ENCODE data around the gene GPR61.
A peak's percentile ranks its signal among the peaks of the same experiment; 100 is the strongest.

GPR61 gene

DNA sequence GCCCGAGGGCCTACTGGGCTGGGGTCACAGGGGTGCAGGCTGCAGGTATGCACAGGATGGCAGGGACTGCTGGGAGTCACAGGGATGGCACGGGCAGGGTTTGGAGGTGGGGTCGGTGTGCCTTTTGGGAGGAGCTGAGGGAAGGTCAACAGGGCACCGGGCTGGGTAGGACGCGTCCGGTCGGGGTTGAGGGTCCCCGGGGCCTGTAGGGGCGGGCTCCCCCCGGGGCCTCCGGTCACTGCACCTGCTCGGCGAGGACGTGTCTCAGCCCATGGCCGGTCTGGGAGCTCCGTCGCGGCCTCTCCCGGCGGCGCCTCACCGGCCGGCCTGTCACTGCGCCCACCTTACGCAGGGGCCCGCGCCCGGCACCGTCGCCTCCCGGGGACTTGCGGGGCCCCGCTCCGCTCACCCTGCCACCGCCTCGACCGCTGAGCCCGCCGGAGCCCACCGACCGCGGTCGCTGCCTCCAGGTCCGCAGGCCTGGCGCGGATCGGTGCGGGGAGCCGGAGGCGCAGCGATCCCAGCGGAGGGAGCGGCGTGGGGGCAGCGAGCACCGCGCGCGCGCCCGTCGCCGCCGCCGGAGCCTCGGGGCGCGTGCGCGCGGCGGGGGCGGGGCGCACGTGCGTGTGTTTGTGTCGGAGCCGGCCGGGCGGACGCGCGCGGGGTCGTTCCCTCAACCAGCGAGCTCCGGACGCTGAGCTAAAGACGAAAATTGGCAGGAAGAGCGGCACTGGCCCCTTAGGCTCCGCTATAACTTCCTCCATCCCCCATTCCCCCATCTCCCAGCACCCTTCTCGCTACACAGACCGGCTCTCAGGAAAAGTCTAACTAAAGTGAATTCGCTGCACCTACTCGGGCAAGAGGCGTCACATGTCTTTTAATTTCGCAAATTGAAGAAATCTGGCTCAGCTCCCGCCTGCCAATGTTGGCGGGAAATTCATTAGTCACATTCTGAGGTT lies 30.2 kb upstream of the GPR61 start, which contains the start of gene AMIGO1:
Gene AMIGO1, minus strand, starts transcription at position 552 of the 959 bp plus-strand sequence. CDS start 815 bp downstream, outside the sequence.
- DNase-seq, result peak; percentile 60

DNA sequence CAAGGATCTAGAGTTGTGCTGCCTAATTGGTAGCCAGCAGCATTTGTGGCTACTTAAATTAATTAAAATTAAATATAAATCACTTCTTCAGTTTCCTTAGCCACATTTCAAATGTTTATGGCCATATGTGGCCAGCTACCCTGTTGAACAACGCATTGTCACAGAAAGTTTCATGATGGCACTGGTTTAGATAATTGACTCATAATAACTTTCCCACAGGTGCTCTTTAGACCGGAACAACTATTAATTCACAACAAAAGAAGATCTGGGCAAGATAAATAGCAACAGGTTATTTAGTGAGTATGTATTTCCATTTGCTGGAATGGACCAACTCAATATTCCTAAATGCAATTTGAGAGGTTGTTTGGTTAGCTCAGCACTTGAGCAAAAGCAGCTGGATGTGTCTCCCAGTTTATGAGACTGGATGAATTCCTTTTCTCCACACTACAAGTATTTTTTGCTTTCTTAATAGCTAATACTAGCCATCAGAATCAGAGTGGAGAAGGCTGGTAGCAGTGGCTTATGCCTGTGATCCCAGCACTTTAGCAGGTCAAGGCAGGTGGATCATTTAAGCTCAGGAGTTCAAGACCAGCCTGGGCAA lies 26.5 kb upstream of the GPR61 start:
- no peak for DNase-seq

DNA sequence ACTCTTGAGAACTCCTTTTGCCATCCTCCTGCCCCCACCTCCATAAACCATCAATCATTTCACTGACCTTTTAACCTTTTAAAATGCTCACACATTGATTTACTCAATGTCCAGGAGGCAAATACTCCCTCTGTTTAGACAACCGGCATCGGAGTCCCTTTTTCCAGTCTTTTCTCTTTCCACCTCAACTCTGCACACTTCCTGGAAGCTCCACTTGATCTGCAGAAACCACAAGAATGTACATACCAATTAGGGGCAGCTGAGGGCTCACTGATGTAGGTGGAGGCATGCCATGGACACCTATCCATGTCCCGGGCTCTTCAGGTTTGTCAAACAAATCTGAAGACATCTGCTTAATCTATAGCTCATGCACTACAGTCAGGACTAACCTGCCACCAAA lies 24.8 kb upstream of the GPR61 start:
- no peak for DNase-seq

DNA sequence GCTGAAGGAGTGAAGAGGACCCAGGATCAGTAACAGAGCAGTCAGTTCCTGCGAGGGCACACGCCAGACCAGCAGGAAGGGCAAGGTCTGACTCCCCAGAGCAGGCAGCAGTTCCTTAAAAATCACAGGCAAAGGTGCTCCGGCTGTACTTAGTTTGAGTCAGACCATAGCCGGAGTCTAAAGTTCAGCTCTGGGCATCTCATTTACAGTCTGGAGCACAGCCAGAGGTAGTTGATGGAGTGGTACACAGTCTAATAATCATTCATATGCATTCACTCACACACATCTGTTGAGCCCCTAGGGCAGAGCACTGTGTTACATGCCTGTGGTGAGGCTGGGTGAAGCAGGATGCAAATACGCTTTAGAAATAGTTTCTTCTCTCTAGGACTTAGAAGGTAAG lies 22.8 kb upstream of the GPR61 start:
- DNase-seq, result no peak

DNA sequence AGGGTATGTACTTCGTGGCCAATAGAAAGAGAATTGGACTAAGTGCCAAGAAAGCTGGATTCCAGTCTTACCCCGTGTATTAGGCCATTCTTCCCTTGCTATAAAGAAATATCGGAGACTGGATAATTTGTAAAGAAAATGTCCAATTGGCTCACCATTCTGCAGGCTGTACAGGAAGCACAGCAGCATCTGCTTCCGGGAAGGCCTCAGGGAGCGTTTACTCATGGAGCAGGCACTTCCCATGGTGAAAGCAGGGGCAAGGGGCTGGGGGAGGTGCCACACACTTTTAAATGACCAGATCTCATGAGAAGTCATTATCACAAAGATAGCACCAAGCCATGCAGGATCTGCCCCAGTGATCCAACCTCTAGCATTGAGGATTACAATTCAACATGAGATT lies 22.3 kb upstream of the GPR61 start:
- DNase-seq, result no peak

DNA sequence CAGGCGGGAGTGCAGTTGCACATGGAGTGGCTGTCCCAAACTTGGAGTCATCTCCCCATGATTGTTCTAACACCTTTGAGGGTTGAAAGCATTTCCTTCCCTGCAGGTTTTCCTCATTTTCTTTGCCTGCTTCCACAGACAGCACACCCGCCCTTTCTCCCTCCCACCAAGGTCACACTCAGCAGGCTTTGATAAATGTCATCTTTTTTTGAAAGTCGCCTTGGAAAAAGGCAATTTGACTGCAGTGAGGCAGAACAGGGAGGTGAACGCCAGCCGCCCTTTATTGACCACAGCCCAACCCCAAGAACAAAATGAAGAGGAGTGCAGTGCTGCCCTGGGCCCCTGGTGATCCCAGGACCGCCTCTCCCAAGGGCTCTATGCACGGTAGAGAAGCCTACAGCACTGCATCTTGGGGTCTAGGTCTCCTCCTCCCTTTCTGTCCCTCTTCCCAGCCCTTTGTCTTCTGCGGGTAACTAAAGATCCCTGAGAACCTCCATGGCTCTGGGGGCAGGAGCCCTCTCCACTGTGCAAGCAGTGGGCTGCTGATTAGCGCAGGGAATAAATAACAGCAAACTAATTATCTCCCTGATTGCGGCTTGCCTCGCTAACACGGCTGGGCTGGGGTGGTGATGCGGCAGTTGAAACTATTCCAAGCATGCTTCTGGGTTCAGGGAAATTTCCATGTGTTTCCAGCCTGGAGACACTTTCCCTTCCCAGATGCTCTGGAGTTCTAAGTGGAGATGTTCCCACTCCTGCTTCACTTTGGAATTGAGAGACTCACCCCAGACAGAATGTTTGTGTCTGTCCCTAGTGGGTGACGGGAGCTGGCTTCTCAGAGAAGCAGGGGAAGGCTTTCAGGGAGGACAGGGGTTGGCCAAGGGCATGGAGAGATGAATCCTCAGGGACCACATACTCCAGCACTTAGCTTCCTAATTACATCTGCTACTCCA lies 18.4 kb upstream of the GPR61 start:
- DNase-seq, result no peak

DNA sequence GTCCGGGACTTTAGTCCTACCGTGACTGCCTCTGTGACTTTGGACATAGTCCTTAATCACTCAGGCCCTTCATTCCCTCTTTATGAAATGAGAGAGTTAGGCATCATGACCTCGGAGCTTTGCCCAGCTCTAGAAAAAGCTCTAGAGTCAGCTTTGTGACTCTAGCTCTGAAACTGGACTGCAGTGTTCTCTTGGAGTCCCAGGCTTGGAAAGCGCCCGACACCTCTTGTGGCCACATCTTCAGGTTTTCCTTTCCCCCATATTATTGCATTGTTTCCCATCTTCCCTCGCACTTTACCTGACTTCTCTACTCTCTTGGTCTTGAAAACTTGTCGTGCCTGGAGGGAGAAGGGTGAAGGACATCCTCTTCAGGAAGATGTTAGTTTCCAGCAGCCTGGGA lies 17.6 kb upstream of the GPR61 start:
- no peak for DNase-seq

DNA sequence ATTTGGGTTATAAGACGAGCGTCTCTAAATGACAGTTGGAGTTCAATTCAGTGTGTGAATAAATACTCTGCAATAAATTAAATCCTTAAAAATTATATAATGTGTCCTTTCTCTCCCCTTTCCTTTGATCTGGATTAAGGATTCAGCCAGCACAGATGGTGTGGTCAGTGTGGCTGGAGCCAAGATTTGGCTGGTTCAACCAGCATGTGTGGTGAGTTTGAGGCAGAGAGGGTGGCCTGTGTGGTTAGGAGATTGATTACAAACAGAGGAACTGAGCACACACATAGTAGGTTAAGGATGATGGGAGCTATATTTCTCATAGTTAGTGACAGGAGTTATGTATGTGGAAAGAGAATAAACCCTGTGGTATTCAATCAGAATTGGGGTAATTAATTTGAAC lies 16.0 kb upstream of the GPR61 start:
- no peak for DNase-seq

DNA sequence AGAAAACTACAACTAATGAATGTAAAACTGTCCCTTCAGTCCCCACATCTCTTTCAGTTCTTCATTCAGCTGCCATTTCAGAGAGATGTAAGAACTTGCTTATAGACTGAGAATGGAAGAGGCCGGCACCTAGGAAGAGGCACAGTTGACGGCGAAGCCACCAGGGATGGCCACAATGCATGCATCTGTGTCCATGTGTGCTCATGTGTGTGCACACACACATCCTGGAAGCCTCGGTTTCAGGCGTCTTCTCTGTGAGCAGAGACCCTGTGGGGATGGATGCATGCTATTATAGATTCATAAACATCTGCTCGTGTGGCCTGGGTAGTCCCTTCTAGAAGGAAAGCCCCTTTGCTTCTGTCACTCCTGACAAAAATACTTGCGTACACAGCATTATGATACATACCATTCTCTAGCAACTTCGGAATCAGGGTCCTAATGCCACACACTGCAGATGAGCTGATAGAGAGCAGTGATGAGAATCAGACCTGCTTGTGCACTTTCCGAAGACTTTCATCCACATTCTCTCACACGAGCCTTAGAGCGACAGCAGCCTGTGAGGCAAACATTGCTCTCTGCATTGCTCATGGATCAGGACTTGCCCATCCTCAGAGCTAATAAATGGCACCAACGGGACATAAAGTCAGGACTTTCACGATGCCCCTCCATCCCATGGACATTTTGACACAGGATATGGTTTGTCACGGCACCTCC lies 12.4 kb upstream of the GPR61 start:
- DNase-seq, result no peak

DNA sequence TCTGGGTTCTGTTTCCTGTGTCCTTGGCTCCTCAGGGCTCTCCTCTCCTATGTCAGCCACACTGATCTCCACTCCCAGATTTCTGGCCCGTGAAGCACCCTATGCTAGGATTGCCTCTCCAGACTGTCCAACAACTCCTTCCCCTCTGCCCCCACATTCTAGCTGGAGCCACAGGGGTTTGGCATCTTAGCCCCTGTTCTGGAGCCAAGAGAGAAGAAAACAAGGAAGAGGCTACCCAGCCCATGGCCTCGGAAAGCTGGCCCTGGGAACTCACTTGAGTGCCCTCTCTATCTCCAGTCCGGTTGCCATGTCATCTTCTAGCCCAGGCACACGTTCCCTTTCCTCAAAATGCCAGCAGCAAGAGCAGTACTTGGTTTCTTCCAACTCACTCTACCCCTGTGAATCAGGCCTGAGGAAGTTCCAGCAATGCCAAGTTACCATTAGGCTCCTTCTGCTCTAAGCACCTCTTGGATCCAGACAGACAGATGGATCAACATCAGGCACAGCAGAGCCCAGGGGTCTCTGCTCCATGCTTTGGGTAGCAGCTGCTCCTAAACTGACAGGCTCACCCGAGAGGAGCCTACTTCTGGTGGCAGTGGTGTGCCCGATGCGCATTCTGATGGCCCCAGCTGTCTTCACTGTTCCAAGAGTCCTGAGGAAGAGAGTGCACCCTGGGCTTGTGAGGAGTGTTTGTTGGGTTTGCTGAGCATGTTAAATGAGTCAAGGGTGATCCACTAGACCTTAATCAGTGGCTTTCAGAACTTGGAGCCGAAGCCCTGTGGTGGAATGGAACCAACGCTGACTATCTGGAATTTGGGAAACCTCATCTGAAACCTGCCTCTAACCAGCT lies 11.6 kb upstream of the GPR61 start:
- no peak for DNase-seq

DNA sequence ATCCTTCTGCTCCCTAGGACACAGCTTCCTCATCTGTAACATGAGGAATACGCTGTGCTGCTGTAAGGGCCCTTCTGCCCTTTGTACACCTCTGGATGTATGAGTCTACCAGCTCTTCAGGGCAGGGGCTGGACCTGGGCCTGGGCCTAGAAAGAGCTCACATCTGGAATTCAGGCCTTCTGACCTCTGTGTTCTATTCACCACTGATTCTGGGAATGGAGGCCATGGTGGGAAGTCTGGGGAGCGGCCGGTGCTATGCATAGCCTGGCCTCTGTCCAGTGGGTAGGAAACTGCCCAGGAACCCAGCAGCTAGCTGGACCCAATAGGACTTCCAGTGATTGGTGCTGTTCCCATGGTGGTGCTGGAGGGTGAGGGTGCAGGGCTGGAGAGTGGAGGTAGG lies 11.0 kb upstream of the GPR61 start:
- DNase-seq, result no peak

DNA sequence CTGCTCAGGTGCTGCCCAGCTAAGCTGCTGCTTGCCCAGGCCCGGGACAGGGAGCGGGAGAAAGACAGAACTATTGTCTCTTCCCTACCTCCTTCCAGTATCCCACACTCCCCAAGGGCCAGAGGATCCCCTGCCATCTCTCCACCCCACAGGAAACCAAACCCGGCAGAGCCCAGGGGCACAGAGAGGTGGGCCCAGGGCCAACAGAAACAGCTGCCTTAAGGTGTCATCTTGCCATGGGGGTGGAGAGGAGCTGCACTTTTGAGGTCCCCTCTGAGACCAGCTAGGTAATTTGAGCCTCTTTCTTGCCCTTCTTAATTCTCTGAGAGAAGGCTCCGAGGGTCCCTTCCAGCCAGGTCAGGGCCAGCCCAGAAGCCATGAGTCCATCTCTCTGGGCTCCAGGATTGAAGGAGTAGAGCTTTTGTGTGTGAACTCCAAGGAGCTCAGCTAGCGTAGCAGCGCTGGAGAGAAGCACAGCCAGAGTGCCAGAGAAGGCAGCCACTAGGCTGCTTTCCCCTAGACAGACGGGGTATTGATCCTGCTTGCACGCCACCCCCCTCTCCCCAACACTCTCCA lies 9.7 kb upstream of the GPR61 start:
- DNase-seq, result no peak

DNA sequence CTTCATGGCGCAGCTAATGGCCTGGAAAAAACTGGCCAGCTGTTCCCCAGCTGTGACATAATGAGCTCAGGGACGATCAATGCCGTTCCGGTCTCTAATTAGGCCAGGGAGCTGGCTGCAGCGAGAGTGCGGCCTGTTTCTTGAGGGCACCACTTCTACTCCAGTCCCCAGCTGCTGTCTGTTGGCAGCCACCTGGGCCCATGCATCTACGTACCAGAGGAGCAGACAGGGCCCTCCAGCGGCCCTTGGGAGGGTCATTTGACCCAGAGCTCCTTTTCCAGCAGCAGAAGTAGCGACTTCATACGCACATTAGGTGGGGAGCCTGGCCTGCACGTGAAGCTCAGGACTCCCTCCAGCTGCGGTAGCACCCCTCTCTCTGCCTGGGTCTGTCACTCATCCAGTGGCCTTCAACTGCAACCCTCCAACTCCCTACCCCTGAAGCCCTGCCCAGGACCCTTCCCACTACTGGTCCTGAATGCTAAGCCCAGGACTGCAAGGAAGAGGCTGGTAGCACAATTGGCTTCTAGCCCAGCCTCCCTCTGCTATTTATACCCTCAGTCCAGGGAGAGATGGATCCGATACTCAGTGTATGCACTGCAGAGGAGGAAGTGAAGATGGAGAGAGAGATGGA lies 9.1 kb upstream of the GPR61 start:
- DNase-seq, result no peak

DNA sequence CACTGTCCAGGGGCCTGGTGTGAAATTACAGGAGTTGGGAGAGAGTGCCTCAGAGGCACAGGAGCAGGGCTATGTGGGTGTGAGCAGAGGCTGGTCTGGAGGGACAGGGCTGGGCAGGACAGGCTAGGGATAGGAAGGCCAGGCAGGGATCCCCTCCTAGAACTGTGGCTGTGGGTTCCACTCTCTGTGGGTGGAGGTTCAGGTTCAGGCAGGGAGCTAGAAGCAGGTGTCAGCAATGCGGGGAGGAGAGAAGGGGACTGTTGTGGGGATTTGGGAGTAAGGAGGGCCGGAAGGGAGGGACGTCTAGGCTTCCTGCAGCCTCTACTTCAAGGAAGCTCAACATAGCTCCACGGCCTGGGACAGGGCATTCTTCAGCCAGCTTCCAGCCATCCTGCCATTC lies 8.3 kb upstream of the GPR61 start:
- no peak for DNase-seq

DNA sequence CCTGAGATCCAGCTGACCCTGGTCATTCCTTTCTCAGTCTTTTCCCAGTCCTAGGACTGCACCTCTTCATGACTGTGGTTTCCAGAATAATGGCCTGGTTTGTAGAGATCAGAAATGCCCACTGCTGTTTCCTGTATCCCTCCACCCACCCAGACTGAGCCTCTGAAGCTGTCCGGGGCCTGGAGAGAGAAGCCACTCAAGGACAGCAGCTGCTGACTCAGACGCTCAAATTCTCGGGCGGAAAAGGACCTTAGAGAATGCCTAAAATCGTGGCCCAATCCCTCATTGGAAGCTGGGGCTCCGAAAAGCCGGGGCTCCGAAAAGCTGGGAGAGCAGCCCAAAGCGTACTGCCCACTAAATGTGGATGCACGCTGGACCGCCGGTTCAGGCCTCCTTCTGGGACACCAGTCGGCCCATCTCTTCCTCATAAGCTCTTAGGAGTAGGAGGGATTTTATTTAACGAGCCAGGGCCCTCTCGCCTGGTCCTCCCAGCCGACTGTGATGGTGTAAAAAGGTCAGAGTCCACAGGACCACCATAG lies 7.8 kb upstream of the GPR61 start:
- DNase-seq, result no peak

DNA sequence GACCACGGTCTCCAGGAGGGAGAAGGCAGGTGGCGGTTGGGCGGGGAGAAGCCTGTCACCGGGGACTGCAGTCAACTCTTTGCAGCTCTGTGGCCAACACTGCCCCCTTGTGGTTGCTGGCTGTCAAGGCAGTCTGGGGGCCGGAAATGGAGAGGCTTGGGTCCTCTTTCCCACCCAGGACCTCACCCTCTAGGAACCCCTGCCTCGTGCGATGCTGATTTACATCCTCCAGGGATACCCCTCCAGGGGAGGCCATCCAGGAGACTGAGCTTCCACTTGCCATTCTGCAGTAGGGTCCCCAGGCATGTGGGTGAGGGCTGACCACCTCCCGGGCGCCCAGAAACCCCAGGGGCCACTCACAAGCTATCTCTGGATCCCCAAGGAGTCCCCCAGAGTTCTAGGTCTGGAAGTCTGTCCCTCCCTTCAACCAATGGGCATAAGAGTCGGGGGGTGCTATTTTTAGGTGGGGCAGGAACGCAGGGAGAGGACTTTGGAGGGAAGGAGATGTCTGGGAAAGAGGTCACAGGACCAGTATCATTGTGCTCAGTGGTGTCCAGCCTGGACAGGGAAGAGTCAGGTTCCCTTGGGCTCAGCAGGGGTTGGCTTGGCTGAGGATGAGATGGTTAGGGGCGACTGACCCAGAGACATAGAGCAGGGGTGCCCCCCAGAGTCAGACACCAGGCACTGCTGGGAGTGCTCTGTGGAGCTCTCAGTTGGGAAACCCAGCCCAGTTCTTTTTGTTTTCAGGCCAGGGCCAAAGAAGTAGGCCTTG lies 7.1 kb upstream of the GPR61 start:
- DNase-seq, result peak; percentile 85

DNA sequence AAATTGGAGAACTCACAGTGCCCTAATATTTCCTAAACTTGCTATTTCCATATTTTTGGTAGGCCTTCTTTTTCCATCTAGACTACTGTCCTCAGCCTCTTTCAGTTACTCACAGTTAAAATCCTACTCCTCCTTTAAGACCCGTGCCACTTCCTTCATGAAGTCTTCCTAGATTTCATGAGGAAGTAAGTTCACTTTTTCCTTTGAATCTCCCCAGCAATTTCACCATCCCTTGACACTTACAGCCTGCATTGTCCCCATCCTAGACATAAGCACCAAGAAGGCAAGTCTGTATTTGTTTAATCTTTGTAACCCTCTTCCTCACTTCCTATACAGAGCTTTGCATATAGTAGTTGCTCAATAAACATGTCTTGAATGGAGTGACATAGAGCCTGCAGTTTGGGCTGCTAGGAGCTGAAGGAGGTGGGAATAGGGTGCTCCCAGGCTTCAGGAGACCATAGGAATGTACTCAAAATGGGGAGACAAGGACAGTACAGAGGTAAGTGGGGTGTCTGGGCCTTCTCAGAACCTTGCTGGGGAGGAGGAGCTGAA lies 5.3 kb upstream of the GPR61 start:
- DNase-seq, result no peak

DNA sequence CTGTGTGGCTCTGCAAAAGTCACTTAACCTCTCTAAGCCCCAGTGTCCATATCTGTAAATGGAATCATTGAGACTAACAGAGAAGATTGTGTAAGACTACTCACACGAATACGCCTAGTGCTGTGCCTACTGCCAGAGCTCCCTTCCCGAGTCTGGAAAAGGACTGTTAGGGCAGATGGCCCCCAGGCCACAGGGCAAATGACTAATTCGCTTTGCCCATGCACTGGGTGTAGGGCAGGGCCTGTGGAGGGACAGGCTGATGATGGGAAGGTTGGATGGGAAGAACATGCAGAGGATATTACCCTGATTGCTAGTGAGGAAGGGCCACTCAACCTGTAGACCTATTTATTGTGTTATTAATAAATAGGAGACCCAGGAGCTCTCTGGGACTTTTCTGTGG lies 4.2 kb upstream of the GPR61 start:
- no peak for DNase-seq

DNA sequence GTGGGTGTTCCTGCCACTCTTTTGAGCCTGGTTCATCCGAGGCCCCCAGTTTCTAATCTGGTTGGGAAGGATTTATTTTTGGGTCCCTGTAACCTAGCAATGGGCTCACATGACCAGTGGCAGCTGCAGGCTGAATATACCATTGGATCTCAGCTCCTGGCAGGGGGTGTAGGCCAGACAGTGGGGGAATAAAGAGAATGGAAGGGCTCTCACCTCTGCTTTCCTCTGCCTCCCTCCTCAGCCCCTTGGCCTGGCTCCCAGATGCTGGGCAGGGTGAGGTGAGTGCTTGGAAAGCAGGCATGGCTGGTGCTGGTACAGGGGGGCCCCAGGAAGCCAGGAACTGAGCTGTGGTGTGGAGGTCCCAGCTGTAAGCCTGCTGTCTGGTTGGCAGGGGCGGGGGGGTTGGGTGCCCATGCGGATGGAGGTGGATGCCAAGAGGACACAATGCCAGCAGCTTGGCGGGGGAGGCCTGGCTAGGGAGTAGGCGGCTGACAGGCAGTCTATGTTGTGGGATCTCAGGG lies 3.6 kb upstream of the GPR61 start:
- no peak for DNase-seq
